IPS-18a (cell line): Measurements from ENCODE around the gene WDR33.
"Not testable (repeated sequence)": the region's sequence is repeated elsewhere in the genome, so short reads cannot be mapped to it uniquely, and the experiment has no call there.

Experiments
- H3K27ac ChIP-seq: one replicate; pipeline ENCODE4 v1.5.1; 2013; ENCODE audit warnings: low read length
- H3K27me3 ChIP-seq: one replicate; pipeline ENCODE4 v1.6.1; 2013; ENCODE audit warnings: mild to moderate bottlenecking, low read length; ENCODE audit not compliant: control insufficient read depth, insufficient read depth
- H3K36me3 ChIP-seq: one replicate; pipeline ENCODE4 v1.6.1; 2013; ENCODE audit warnings: low read depth, low read length; ENCODE audit not compliant: control insufficient read depth
- H3K4me1 ChIP-seq: one replicate; pipeline ENCODE4 v1.6.1; 2013; ENCODE audit warnings: low read depth, low read length; ENCODE audit not compliant: control insufficient read depth
- H3K4me3 ChIP-seq: one replicate; pipeline ENCODE4 v1.5.1; 2013; ENCODE audit warnings: low read length
- H3K9ac ChIP-seq: one replicate; pipeline ENCODE4 v1.6.1; 2013; ENCODE audit warnings: mild to moderate bottlenecking, low read length, moderate library complexity
- H3K9me3 ChIP-seq: one replicate; pipeline ENCODE4 v1.6.1; 2013; ENCODE audit warnings: low read depth, low read length; ENCODE audit not compliant: control insufficient read depth

Gene WDR33

DNA sequence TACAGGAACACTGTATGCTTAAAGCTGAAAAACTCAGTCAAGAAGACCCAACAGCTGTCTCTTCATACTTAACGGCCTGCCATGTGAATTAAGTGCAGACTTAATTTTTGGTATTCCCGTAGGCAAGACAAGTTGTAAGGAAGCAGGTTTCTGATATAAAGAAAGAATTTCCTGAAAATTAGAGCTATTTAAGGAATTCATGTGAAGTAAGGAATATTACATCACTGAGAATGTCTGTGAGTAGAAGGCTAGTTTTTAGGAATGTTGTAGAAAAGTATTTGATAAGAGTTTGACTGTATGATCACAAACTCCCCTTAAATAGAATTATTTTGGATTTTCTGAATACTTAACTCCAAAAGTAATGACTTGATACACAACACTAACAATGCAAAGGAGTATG lies 51.0 kb downstream of the WDR33 start:
- no peak overlapping the region for H3K27ac ChIP-seq
- no peaks in the 10 kb centered on the region for H3K27me3 ChIP-seq
- H3K9ac ChIP-seq, result no peak overlapping the region
- H3K4me3 ChIP-seq, result no peak overlapping the region
- peaks cover 68% of the 10 kb centered on the region for H3K36me3 ChIP-seq
- H3K4me1 ChIP-seq, result no peaks in the 10 kb centered on the region
- H3K9me3 ChIP-seq, result no peaks in the 10 kb centered on the region

DNA sequence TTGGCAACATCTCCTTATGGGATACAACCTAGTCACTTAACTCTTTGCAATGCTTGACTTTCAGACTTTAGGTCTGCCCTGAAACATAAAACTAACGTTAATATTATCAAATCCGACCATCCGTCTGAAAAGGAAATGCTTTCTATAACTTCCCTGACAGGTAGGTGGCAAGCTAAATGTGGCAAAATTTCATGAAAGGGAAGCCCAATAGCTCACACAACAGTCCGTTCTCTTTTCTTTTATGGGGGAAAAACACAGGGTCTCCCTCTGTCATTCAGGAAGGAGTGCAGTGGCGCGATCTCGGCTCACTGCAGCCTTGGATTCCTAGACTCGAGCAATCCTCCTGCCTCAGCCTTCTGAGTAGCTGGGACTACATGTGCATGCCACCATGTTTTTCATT lies 56.8 kb downstream of the WDR33 start:
- Histone ChIP-seq H3K36me3 (peaks cover 21% of the 10 kb centered on the region), H3K9me3 (no peaks in the 10 kb centered on the region), H3K4me3 (no peak overlapping the region), H3K4me1 (no peaks in the 10 kb centered on the region), H3K27ac (no peak overlapping the region), H3K9ac (no peak overlapping the region), H3K27me3 (no peaks in the 10 kb centered on the region)

DNA sequence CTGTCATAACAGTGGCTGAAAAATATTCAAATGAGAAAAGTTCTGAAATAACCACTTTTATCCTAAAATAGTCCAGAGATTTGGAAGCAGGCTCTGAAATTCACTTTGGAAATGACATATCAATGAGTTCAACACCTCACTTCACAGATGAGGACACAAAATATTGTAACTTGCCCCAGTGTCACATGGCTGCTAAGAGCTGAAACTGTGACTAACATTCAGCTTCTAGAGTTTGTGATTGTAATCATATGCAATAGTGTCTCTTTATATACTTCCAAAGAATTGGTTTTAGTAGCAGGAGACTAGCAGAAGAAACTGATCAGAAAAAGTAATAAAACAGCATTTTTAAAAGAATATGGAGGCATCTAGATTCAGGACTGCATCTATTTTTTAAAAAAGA lies 57.6 kb downstream of the WDR33 start:
- Histone ChIP-seq H3K9ac (no peak overlapping the region), H3K27me3 (no peaks in the 10 kb centered on the region), H3K27ac (no peak overlapping the region), H3K9me3 (no peaks in the 10 kb centered on the region), H3K4me3 (no peak overlapping the region), H3K4me1 (no peaks in the 10 kb centered on the region), H3K36me3 (peaks cover 17% of the 10 kb centered on the region)

DNA sequence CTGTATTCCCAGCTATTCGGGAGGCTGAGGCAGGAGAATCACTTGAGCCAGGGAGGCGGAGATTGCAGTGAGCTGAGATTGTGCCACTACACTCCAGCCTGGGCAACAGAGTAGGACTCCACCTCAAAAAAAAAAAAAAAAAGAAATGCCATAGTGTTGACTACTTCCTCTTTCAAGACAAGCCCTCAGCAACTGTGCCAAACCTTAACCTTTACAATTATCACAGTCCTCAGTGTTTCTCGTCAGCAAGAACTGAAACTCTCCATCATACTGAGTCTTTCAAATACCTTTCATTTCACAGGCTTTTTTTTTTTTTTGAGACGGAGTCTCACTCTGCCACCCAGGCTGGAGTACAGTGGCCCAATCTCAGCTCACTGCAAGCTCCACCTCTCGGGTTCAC lies 61.4 kb downstream of the WDR33 start:
- not testable (repeated sequence) for H3K9ac ChIP-seq, H3K4me1 ChIP-seq, H3K27me3 ChIP-seq, H3K9me3 ChIP-seq, H3K27ac ChIP-seq, H3K4me3 ChIP-seq
- peaks cover 20% of the 10 kb centered on the region for H3K36me3 ChIP-seq

DNA sequence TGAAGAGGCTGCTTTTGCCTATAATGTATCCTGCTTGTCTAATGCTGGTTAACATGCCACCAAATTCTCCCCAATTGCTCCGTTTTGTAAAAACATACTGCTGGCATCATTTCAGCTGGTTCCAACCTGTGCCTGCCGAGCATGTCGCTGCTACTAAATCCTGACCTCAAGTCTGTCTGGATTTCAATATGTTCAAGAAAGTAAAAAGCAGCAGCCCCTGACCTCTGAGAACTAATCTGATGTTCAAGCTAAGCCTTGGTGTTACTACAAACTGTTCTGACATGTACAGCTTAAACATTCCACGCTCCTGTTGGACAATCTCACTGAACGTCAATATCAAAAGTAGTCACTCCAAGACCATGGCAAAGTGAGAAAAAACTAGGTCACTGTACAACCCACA lies 63.4 kb downstream of the WDR33 start:
- Histone ChIP-seq H3K27me3 (no peaks in the 10 kb centered on the region), H3K4me3 (no peak overlapping the region), H3K27ac (no peak overlapping the region), H3K9me3 (no peaks in the 10 kb centered on the region), H3K9ac (no peak overlapping the region), H3K4me1 (no peaks in the 10 kb centered on the region), H3K36me3 (peaks cover 25% of the 10 kb centered on the region)

DNA sequence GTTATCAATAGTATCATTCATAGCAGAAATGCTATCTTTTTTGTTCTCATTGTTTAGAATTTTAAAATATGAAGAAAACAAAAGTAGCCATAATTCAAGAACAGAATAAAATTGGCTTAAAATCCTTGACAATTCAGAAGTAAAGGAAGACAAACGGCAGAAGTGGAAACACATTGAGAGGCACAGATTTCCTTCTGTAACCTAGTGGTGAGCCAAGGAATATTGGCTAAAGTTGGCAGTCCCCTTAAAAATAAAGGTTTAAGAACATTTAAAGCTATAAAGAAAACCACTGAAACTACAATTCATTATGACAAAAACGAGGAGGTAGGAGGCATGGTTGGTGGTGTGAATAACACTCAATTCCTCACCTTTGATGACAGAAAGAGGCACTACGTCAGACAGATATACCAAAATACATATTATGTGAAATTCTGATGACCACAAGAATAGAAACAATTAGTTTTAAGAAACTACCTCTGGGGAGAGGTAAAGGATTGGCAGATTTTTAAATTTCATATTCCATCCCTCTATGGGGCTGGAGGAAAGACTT lies 67.4 kb downstream of the WDR33 start:
- Histone ChIP-seq H3K4me3 (no peak overlapping the region), H3K9me3 (no peaks in the 10 kb centered on the region), H3K36me3 (peaks cover 28% of the 10 kb centered on the region), H3K4me1 (no peaks in the 10 kb centered on the region), H3K9ac (no peak overlapping the region), H3K27ac (no peak overlapping the region), H3K27me3 (no peaks in the 10 kb centered on the region)

DNA sequence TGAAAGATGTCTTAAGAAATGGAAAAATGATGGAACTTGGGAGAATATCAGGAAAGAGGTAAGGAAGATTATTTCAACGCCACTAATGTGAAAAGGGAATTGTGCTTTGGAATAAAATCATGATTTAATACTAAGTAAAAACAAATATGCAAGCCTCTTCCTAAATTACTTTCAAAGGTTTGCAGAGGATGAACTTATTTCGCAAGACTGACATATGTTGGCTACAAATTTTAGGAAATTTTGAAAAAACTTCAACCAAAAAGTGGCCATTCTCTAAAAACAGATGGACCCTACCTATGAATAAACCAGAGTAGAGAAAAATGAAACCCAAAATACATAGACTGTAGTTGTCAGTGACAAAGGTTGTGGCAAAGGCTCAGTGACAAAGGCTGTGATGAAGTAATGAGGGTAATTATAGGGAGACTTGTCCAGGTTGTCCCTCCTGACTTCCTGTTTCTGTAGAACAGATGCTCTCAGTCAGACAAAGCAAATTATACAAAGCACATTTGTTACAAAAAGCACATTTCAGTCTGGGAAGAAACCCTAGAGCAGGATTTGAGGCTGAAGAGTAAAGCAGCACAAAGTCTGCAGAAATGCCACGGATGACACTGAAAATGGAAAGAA lies 70.2 kb downstream of the WDR33 start:
- H3K36me3 ChIP-seq, result peaks cover 28% of the 10 kb centered on the region
- no peaks in the 10 kb centered on the region for H3K9me3 ChIP-seq
- H3K27ac ChIP-seq, result no peak overlapping the region
- H3K4me3 ChIP-seq, result no peak overlapping the region
- H3K9ac ChIP-seq, result no peak overlapping the region
- H3K27me3 ChIP-seq, result no peaks in the 10 kb centered on the region
- no peaks in the 10 kb centered on the region for H3K4me1 ChIP-seq

DNA sequence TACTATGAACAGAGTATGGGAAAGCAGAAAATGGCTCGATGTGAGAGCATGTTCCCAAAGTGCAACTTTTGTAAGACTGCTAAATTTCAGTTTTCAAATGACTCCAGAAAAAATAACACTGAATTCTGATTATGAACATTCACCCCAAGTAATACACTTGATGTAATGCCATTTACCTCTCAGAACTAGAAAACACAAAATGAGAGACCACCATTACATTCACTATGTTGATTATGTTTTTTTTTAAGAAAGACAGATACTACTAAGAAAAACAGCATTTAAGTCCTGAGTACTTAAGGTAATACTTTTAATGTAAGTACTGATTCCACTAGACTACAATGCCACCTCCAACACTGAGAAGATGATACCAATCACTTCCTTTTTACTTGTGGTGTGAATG lies 71.2 kb downstream of the WDR33 start:
- H3K36me3 ChIP-seq, result peaks cover 22% of the 10 kb centered on the region
- H3K27me3 ChIP-seq, result no peaks in the 10 kb centered on the region
- H3K9me3 ChIP-seq, result no peaks in the 10 kb centered on the region
- H3K27ac ChIP-seq, result no peak overlapping the region
- no peak overlapping the region for H3K9ac ChIP-seq
- no peaks in the 10 kb centered on the region for H3K4me1 ChIP-seq
- no peak overlapping the region for H3K4me3 ChIP-seq

DNA sequence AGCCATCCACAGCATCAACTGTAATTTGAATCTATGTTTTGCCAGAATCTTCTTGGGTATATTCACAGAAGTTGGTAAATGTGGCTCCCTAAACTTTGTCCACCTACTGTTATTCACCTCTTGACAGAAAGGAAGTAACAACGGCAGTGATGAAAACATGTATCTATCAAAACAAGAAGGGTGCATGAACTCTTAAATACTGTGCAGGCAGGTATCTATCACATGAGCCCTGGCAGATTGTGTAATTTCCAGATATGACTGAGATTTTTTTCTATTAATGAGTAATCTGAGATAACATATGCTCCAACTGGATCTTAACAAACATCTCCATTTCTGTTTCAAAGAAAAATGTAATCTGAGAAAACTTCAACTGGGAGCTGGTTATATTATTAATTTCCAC lies 73.1 kb downstream of the WDR33 start:
- no peaks in the 10 kb centered on the region for H3K9me3 ChIP-seq
- H3K27ac ChIP-seq, result no peak overlapping the region
- H3K9ac ChIP-seq, result no peak overlapping the region
- H3K36me3 ChIP-seq, result peaks cover 15% of the 10 kb centered on the region
- no peaks in the 10 kb centered on the region for H3K4me1 ChIP-seq
- H3K4me3 ChIP-seq, result no peak overlapping the region
- H3K27me3 ChIP-seq, result no peaks in the 10 kb centered on the region

DNA sequence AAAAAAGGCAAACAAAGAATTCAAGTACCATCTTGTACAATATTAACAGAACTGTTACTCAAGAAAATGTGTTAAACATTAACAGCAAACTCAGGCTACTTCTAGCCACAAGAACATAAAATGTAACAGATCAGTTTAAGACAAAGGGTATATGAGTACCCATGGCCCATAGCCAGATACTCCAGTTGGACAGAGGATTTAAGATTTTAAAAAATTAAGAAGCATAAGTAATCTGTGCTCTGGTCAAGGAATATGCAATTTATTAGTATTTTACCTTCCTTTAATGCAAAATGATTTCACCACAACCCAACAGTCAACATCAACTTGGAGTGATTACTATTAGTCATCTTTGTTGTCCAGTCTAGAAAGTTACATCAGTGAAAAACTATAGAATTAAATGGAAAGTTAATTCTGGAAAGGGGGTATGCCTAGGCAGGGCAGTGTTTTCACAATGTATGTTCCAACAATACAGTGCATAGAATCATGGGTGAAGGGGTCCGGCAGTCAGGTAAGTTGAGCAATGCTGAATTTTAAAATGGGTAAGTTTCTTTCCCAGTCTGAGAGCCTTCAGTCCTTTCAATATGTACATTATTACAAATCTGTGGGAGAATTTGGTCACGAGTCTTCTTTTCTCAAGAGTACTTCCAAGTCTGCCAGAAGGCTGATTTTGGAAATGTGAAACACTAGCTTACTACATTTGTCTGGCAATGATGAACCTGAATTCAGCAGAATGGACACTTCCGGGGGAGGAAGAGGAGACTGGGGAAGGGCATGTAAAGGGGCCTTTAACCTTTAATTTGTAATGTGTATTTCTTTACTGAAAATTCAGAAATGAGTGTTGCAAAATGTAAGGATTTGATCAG lies 75.2 kb downstream of the WDR33 start:
- no peak overlapping the region for H3K27ac ChIP-seq
- H3K9ac ChIP-seq, result no peak overlapping the region
- peaks cover 15% of the 10 kb centered on the region for H3K36me3 ChIP-seq

DNA sequence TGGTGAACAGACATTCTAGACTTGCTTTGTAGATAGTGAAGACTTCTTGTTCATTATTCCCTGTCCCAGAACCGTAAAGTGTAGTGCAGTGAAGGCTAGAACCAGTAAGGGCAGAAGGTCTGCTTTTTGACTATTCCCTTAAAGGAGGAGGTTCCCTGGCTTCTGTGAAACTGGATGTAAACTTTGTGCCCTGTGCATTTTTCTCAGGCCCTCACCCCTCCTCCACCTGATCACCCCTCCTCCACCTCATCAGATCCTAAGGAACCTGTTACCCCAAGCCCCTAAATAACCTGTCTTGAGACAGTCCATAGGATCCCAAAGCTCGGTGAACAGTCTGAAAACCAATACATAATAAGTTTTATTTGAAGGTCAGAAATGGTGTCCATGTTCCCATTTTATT lies 75.9 kb downstream of the WDR33 start:
- Histone ChIP-seq H3K36me3 (peaks cover 10% of the 10 kb centered on the region), H3K27ac (no peak overlapping the region), H3K4me1 (no peaks in the 10 kb centered on the region), H3K9me3 (no peaks in the 10 kb centered on the region), H3K4me3 (no peak overlapping the region), H3K27me3 (no peaks in the 10 kb centered on the region), H3K9ac (no peak overlapping the region)

More for the DNA sequence above, 75.2 kb downstream of the WDR33 start:
- Histone ChIP-seq H3K4me3 (no peak overlapping the region), H3K27me3 (no peaks in the 10 kb centered on the region), H3K9me3 (no peaks in the 10 kb centered on the region), H3K4me1 (no peaks in the 10 kb centered on the region)
